GM12864 (cell line): ENCODE data around the gene PACRG.

ENCODE experiments used
- DNase-seq: peaks from one replicate; pipeline ENCODE4 v3.0.0-alpha.2; 2011; ENCODE audit warnings: low read depth
- H3K4me3 ChIP-seq: 2 replicates; pipeline ENCODE4 v1.5.1; 2011; ENCODE audit warnings: mild to moderate bottlenecking, low read depth, low read length, control low read depth
- CTCF ChIP-seq: IDR thresholded peaks from 2 replicates; pipeline ENCODE4 v1.5.1; 2011; ENCODE audit warnings: low read depth, mild to moderate bottlenecking, moderate library complexity, low read length, control low read depth, inconsistent platforms; ENCODE audit errors: missing control alignments

The PACRG gene

GRCh38 chr6:163306000-163306399 is 578.2 kb downstream of the PACRG start:
- no peak for TF ChIP-seq CTCF
- H3K4me3 ChIP-seq, result no peak overlapping the region
- DNase-seq, result no peak

- TF ChIP-seq CTCF, result no peak
- no peak for DNase-seq
- H3K4me3 ChIP-seq, result no peak overlapping the region
These were observed 581.1 kb downstream of the PACRG start for GRCh38 chr6:163308629-163309440.

GRCh38 chr6:163309491-163310026 is 581.8 kb downstream of the PACRG start:
- no peak overlapping the region for H3K4me3 ChIP-seq
- TF ChIP-seq CTCF, result no peak
- no peak for DNase-seq

GRCh38 chr6:163310096-163310972 is 582.6 kb downstream of the PACRG start:
- TF ChIP-seq CTCF, result no peak
- DNase-seq, result no peak
- no peak overlapping the region for H3K4me3 ChIP-seq

GRCh38 chr6:163310973-163311383 is 583.2 kb downstream of the PACRG start:
- H3K4me3 ChIP-seq, result no peak overlapping the region
- DNase-seq, result no peak
- no peak for TF ChIP-seq CTCF

GRCh38 chr6:163311830-163312229 is 584.1 kb downstream of the PACRG start:
- DNase-seq, result no peak
- no peak overlapping the region for H3K4me3 ChIP-seq
- no peak for TF ChIP-seq CTCF
